ENCODE results near the gene NFIB.

GRCh38 chr9:14303521-14303920 lies 10.4 kb downstream of the NFIB start:
- TF ChIP-seq CTCF (conservative IDR thresholded peaks at IDR 0.05; ENCODE audit: low read length) (no peak), EZH2phosphoT487 (IDR thresholded peaks at IDR 0.05; ENCODE audit: borderline replicate concordance, low read depth, low read length) (no peak)
